ENCODE measurements around the gene DNALI1. TPM values are rescaled to one million over a fixed set of nuclear protein-coding genes. Genes with fewer than 3 reads are reported as not detected.

Gene DNALI1
- total RNA-seq, 1 donor from 2014 or later = 36.5 TPM

DNA sequence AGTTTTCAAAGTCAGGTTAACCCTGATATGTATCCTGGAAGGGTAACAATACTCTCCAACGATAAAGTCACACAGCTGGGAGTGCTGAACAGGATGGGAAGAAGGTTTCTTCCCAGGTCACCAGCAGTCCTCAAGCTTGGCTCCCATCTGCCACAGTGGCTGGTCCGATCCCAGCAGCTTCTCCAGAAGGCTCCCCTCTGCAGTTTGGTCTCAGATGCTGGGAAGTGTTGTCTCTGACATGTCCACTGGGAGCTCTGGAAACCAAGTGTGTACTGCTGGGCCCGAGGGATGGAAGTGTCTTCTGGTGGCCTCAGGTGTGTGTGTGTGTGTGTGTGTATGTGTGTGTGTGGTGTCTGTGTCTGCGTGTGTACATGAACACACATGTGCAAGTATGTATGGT is 55.4 kb downstream of the DNALI1 start:
- Histone ChIP-seq H3K36me3 (no peaks in the 10 kb centered on the region), H3K4me1 (no peaks in the 10 kb centered on the region), H3K4me3 (no peak overlapping the region), H3F3A (ENCODE audit: low read depth) (no peaks in the 10 kb centered on the region), H3K9ac (no peak overlapping the region), H3K9me3 (ENCODE audit: low read depth) (no peaks in the 10 kb centered on the region), H2AFZ (replicated peaks) (no peak overlapping the region), H3K27ac (no peak overlapping the region), H3K4me2 (no peak overlapping the region), H3K27me3 (peaks cover 98% of the 10 kb centered on the region), H3K79me2 (ENCODE audit: low read depth) (no peaks in the 10 kb centered on the region), H4K20me1 (ENCODE audit: low read depth) (no peaks in the 10 kb centered on the region)
- H3K4me1 Mint-ChIP-seq = no peaks in the 10 kb centered on the region
- no peak for DNase-seq (ENCODE audit: low spot score)
- H3K27ac Mint-ChIP-seq = no peak overlapping the region
- peaks cover 12% of the 10 kb centered on the region for H3K27me3 Mint-ChIP-seq (ENCODE audit: insufficient read depth, low read depth)
- TF ChIP-seq EZH2 (IDR thresholded peaks at IDR 0.05) (no peak), CTCF (IDR thresholded peaks at IDR 0.05) (no peak), EZH2phosphoT487 (IDR thresholded peaks at IDR 0.05) (no peak)
- no peaks in the 10 kb centered on the region for H3K9me3 Mint-ChIP-seq
- H3K36me3 Mint-ChIP-seq = peaks cover 12% of the 10 kb centered on the region
- no peak overlapping the region for H3K4me3 Mint-ChIP-seq

GRCh38 chr1:37614105-37614504 is 57.4 kb downstream of the DNALI1 start:
- DNase-seq (ENCODE audit: low spot score) = no peak
- no peak overlapping the region for H3K4me2 ChIP-seq
- Mint-ChIP-seq H3K4me1 (no peaks in the 10 kb centered on the region), H3K27me3 (ENCODE audit: insufficient read depth, low read depth) (peaks cover 19% of the 10 kb centered on the region), H3K4me3 (no peak overlapping the region), H3K9me3 (no peaks in the 10 kb centered on the region), H3K27ac (no peak overlapping the region), H3K36me3 (peaks cover 22% of the 10 kb centered on the region)
- no peak overlapping the region for H3K4me3 ChIP-seq
- H3K27ac ChIP-seq = no peak overlapping the region
- no peaks in the 10 kb centered on the region for H3F3A ChIP-seq (ENCODE audit: low read depth)
- no peaks in the 10 kb centered on the region for H3K9me3 ChIP-seq (ENCODE audit: low read depth)
- H4K20me1 ChIP-seq (ENCODE audit: low read depth) = no peaks in the 10 kb centered on the region
- H3K79me2 ChIP-seq (ENCODE audit: low read depth) = no peaks in the 10 kb centered on the region
- H3K36me3 ChIP-seq = no peaks in the 10 kb centered on the region
- no peak overlapping the region for H3K9ac ChIP-seq
- no peak for TF ChIP-seq EZH2 (IDR thresholded peaks at IDR 0.05)
- no peak for TF ChIP-seq EZH2phosphoT487 (IDR thresholded peaks at IDR 0.05)
- TF ChIP-seq CTCF (IDR thresholded peaks at IDR 0.05) = no peak
- no peaks in the 10 kb centered on the region for H3K4me1 ChIP-seq
- peaks cover 97% of the 10 kb centered on the region for H3K27me3 ChIP-seq
- no peak overlapping the region for H2AFZ ChIP-seq (replicated peaks)

- no peaks in the 10 kb centered on the region for H3K79me2 ChIP-seq (ENCODE audit: low read depth)
- no peak overlapping the region for H3K4me3 ChIP-seq
- no peaks in the 10 kb centered on the region for H3K9me3 ChIP-seq (ENCODE audit: low read depth)
- no peaks in the 10 kb centered on the region for H3F3A ChIP-seq (ENCODE audit: low read depth)
- no peak overlapping the region for H3K4me2 ChIP-seq
- H3K27ac ChIP-seq = no peak overlapping the region
- H3K4me1 ChIP-seq = no peaks in the 10 kb centered on the region
- Mint-ChIP-seq H3K27ac (no peak overlapping the region), H3K27me3 (ENCODE audit: insufficient read depth, low read depth) (peaks cover 19% of the 10 kb centered on the region), H3K4me3 (no peak overlapping the region), H3K4me1 (no peaks in the 10 kb centered on the region), H3K9me3 (no peaks in the 10 kb centered on the region), H3K36me3 (peaks cover 25% of the 10 kb centered on the region)
- no peak overlapping the region for H3K9ac ChIP-seq
- no peaks in the 10 kb centered on the region for H3K36me3 ChIP-seq
- TF ChIP-seq EZH2 (IDR thresholded peaks at IDR 0.05) (no peak), CTCF (IDR thresholded peaks at IDR 0.05) (no peak), EZH2phosphoT487 (IDR thresholded peaks at IDR 0.05) (no peak)
- no peak overlapping the region for H2AFZ ChIP-seq (replicated peaks)
- no peaks in the 10 kb centered on the region for H4K20me1 ChIP-seq (ENCODE audit: low read depth)
- peaks cover 98% of the 10 kb centered on the region for H3K27me3 ChIP-seq
- no peak for DNase-seq (ENCODE audit: low spot score)
These were observed 59.6 kb downstream of the DNALI1 start for GRCh38 chr1:37616330-37616729.

Small RNA genes within 50 kb of the gene (small RNA-seq; reads per million reads assigned to genes)
- not detected for gene AL034379.1

Other genes with a start within 250 kb of the DNALI1 start
- 1.2 and 3.5 TPM in 2 replicates for gene ZC3H12A, start 82.4 kb upstream of the DNALI1 start, total RNA-seq (ENCODE audit: low replicate concordance)
- 83.4 and 127 TPM in 2 replicates for gene MEAF6, start 42.2 kb upstream of the DNALI1 start, total RNA-seq (ENCODE audit: low replicate concordance)
- gene SNIP1, start 2.6 kb upstream of the DNALI1 start, total RNA-seq (ENCODE audit: low replicate concordance) = 15.4 and 22.0 TPM in 2 replicates
- gene GNL2, start 39.0 kb downstream of the DNALI1 start, total RNA-seq (ENCODE audit: low replicate concordance) = 48.9 and 67.1 TPM in 2 replicates
- gene RSPO1, start 78.0 kb downstream of the DNALI1 start, total RNA-seq (ENCODE audit: low replicate concordance) = 0.67 and 0.93 TPM in 2 replicates
- gene CDCA8, start 135.6 kb downstream of the DNALI1 start, total RNA-seq (ENCODE audit: low replicate concordance) = 49.3 and 65.0 TPM in 2 replicates
- gene EPHA10, start 208.2 kb downstream of the DNALI1 start, total RNA-seq (ENCODE audit: low replicate concordance) = 0.53 TPM in 1 of 2 replicates, not detected in the other
- 0.24 and 0.40 TPM in 2 replicates for gene MANEAL, start 236.9 kb downstream of the DNALI1 start, total RNA-seq (ENCODE audit: low replicate concordance)

Measured in neural progenitor cell (in vitro differentiated cells).